ENCODE data around the gene NR5A2.

NR5A2 gene
- 0.15 to 1.5 reads per million in 2 donors for total RNA-seq

DNA sequence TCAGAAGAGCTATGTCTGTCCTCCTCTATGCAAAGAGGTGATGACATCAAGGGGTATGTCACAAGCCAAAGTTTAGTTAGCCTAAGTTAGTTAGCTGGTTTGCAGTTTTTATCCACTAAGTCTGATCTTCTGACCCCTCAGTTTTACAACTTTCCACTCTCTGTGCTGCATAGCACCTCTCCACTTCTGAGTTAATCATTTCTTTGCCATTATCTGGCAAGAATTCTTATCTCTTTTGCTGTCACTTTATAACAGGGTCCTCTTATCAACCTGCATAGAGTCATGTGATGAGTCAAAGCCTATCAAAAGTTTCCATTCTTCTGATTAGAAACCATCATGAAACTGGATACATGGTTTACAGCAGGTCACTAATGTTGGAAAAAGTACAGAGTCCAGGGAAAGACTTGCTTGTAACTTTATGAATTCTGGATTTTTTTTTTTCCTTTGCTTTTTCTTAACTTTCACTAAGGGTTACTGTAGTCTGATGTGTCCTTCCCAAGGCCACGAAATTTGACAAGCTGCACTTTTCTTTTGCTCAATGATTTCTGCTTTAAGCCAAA lies at the start of gene NR5A2:
Gene NR5A2 (plus strand): TSS at position 447 of the 560 bp plus-strand sequence. CDS start 138 bp downstream, outside the sequence.
- no peak for DNase-seq

DNA sequence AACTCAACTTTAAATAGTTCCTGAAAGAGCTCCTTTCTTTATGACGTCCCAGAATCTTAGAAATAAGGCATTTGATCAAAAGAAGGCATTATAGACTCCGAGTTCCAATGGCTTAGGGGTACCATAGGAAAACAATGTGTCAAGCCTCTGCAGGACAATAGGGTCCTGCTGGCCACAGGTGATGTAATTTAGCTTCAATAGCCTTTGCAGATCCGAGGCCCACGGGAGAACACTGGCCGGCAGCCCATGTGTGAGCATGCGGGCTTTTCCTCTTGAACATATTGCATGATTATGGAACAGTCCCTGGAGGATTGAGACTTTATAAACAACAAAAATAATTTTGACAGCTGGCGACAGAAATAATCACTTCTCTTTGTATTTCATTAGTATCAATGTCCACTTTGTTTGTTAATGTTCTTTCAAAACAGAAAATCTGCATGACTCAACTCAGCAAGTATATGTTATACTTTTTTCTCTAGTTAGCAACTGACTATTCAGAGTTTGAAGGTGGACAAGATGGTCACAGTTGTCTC lies 49.0 kb upstream of the NR5A2 start:
- no peak for DNase-seq

DNA sequence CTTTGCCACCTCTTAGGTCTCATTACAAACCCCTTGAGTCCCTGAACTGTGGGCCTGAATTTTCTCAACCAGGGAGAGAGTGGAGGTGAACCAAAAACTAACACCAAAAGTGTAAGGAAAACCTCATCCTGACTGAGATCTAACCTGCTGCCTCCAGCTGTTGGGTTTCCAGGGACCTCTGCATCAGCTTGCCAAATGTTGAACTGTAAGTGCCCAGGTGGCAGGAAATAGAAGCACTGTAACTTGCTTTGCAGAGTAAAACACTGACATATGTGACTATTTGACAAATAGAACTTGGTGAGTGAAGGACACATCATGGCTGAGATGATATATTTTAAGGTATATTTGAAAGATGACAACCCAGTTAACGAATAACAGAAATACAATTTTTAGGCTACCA lies 48.4 kb upstream of the NR5A2 start:
- no peak for DNase-seq

DNA sequence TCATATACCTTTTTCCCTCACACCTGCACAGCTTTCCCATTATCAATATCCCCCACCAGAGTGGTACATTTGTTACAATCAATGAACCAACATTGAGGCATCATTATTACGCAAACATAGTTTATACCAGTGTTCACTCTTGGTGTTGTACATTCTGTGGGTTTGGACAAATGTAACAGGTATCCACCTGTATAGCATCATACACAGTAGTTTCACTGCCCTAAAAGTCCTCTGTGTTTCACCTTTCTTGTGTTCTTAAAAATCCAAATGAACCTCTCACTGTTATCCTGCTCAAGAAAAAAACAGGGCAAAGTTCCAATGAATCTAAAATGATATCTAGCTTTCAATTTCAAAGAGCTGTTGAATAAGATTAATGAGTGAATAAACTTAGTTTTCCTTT lies 45.9 kb upstream of the NR5A2 start:
- no peak for DNase-seq

DNA sequence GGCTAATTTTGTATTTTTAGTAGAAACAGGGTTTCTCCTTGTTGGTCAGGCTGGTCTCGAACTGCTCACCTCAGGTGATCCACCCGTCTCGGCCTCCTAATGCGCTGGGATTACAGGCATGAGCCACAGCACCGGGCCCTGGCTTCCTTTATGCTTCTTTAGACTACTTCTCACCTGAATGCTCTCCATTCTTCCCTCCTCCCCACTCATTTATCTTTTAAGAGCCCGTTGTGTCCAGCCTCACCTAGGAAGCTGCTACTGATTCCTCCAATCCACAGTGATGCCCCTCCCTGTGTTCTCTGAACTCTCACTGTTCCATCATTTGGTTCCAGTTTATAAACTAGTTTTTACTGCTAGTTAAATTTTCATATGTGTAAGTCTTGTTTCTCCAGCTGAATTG lies 44.9 kb upstream of the NR5A2 start:
- no peak for DNase-seq

DNA sequence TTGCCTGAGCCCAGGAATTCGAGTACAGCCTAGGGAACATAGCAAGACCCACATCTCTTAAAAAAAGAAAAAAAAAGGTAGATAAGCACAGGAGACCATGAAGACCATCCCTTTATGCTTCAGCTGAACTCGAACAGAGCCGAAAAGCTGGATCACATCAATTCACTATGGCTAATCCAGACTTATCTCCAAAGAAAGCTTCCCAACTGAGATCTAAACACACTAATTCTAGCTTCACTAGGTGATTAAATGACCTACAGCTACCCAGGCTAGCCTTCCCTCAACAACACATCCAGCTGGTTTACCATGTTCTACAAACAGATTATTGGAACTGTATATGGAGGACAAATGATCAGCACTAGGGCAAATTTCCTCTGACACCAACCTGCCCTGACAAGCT lies 44.0 kb upstream of the NR5A2 start:
- DNase-seq, result no peak

DNA sequence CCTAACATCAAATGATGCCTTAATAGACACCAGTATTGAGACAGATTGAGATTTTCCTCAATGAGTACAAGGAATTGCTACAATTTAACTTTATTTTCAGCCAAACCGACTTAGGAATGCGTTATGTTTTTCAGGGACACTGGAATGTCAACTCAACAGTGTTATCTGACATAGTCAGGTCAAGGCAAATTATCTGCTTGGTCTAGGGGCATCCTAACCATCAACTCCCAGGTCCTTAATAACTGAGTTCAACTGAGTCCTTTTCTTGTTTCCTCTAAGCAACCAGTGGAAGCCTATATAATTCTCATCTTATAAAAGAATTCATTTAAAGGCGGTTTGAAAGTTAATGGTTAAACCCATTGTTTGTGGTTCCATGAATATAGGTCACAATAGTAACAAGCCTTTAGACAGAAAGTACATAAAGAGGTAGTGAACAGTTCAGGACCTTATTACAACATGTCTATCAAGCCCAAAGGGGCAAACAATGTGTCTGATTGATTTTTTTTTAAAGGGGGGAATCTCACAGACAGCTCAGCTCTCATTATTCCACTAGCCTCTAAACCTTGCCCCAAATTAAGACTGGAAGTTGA lies 32.3 kb upstream of the NR5A2 start:
- no peak for DNase-seq

DNA sequence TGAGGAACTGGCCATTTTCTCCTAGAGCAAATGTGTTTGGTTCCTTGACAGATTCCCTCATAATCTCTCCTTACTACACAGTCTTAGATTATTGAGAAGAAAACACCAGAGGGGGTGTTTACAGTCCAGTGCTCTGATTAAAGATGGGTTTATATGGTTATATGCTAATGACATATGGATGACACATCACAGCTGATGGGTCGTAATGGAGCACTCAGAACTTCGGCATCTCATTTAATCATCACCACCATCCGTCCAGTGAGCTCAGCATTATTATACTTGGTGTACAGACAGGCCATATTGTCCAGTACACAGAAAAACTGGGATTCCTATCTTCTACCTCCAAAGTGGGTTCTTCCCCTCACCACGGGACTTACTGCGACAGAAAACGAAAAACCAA lies 22.3 kb upstream of the NR5A2 start:
- no peak for DNase-seq

DNA sequence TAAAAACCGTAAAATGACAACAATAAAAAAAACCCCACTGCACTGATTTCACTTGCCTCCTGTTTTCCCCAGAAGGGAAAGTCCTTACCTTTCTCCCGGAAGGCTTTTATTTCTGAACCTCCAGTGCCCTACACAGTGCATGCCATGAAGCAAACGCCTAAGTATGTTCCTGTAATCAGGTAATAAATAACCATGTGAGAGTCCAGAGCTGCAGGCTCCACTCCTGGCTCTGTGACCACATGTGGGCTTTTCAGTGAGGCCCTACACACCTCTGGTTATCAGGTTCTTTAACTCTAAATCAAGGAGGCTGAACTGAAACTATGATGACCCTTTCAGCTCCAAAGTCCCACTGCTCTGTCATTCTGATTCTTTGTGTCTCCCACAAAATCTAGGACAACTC lies 20.8 kb upstream of the NR5A2 start:
- DNase-seq, result no peak

DNA sequence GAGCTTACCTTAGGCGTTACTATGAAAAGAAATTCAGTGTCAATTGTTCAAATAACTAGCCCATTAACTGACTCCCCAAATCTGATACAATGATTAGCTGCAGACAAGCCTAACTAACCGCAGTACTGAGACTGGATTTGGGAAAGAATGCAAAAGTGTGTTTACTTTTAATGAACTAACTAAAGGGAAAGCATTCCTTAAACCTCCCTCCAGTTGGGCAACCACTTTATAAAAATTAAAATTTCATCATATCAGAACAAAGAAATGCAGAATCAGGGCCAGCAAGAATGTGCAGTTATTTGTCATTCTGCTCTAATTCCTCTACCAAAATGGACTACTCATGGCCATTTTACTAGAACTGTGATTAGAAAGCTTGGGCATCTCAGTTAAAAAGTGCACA lies 11.7 kb upstream of the NR5A2 start:
- DNase-seq, result no peak

DNA sequence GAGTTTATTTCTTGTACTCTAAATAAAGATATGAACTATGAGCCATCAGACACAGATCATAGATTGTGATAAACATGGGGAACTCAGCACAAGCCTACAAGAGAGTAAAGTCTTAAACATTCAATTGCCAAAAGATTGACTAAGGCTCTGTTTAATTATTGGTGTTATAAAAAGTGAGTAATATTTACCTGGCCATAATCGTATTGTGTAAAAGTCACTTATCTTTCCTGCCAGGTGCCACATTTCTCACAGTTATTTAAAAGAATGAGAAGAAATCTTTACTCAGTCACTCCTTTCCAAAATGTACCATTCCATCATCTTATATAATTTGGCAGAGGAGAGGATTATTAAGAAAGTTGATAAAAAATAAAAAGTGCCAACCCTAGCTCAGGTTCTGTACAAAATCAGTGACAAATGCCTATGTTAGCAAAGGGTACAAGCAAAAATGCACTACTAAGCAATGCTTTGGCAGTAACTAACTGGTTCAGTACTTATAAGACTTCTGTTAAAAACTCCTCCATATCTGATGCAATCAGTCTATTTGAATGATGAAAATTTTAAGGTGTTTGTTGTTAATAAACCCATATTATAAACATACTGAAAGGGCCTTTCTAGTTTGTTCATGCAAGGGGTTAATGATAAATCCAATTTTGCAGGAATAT lies 5.8 kb upstream of the NR5A2 start:
- no peak for DNase-seq

DNA sequence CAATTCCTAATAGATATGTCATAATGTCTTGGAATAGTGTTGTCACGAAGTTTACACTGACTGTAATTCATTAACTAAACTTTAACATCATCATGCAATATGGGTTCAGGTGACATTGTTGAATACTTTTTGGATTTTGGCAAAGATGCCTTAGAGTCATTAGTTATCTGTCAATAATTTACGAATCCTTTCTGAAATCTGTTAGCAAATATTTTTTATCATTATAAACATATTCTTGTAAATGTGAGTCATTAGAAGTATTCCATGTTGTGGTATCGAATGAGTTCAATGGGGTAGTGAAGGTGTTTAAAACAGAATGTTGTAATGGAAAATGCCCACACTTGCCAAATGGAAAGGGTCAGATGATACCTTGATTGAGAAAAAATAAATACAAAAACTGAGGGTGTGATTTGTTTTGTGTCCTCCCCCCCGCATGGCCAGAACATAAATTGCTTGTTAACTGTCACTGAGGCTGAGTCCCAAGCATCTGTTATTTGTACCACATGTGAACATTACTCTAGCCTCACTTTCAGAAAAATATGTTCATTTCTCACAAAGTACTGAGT lies 5.2 kb upstream of the NR5A2 start:
- no peak for DNase-seq

DNA sequence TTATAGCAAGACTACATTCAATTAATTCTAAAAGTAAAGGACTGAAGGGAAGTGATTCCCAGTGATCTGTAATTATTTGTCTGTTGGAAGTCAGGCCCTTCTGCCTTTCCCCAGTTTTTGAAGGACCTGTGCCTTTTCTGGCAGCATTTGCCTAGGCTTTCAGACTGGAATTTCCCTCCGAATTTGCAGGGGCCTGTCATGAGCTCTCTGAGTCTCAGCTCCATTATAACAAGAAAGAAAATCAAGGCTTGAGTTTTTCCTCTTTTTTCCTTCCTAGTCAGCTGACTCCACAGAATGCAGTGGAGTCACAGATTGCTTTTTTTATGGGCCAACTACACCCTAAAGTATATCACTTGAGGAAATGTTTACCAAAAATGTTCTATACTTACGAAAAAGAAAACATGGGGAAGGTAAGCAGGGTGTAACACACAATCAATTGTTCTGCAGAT lies 1.1 kb downstream of the NR5A2 start:
- DNase-seq, result no peak

DNA sequence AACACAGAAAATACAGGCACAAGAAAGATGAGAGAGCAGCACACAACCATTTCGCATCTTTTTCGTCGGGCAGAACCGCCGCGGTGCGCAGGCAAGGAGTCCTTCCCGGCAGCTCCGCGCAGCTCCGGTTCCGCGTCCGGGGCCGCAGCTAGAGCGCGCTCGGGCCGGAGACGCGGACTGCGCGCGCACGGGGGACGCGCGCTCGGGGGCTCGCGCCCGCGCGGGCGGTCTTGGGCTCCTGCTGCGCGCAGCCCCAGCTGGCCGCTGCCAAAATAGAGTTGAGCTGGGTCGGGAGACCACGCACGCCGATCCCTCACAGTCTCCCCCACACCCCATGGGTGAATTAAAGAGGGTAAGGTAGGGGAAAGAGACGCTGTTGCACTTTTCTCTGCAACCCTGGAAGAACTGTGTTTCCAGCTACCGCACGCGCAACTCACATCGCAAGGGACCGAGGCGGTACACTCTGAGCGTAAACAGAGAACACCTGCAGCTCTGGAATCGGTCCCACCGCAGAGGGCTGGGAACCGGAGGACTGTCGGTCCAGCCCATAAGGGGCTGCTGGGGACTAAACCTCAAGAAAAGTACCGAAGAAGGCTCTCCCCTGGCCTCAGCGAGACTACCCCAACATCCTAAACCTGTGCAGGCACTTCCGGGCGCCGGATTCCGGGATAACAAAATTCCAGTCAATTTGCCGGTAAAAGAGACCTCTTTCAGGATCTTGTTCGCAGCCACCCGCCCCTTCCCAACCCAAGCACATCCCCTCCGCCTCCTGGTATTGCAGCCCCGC lies 1.7 kb downstream of the NR5A2 start:
- DNase-seq, result no peak

DNA sequence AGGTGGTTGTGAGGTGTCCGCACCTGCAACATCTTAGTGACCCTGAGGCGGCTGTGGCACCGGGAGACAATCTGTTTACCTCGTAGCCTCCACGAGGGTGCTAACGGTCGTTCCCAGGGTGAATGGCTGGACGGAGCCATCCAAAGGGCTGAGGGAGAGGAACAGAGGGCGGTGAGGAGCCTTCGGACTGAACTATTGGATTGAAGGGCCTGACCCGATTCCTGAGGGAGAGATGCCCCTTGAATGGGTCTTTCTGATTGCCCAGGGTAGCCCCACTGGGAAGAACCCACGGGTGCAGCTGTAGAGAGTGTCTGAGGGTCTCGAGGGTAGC lies 2.3 kb downstream of the NR5A2 start:
- DNase-seq, result no peak

DNA sequence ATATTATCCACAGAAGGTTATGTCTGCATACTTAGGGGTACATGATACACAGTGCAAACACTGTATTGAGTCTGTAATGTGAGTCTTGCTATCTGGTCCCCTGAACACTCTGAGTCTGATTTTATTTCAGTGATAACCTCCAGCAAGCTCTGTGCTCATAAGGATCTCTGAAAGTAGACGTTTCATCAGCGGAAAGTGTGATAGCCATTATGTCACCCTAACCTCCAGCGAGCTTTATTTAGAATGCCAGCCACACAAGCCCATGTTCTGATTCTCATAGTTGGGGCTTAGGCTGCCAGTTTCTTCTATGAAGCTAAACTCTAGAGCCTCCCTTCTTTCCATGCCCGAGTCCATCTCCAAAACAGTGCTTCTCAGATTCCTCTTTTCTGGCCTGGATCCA lies 3.3 kb downstream of the NR5A2 start:
- DNase-seq, result no peak

DNA sequence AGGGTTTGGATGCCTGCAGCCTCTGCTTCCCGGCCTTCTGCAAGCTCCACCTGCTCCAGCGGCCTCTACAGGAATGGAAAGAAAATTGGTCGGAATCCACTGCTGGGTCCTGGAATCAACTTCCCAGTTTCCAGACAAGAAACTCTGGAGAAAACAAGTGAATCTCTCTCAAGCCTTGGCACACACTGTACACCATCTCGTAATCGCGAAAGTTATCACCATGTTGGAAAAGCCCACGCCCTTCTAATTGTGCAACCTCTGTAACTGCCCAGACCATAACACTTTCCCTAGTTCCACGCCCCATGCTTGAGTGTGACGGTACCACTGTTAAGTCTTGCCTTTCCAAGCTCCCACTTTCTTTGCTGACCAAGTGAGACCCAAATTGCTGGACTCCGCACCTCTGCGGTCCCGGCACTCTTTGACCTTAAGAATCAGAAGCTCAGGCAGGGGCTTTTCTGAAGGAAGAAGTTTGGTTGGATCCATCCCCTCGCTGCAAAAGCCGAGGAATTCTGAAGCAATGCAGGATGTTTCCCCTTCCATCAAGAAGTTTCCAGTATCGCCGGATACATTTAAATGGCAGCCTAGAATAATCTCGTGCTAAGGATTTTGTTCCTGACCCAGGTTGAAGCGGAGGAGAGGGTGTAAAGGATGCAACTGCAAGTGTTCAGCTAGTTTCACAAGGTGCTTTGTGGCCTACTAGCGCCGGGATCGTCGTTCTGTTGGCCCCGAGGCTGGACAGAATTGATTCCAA lies 6.2 kb downstream of the NR5A2 start:
- DNase-seq, result no peak

DNA sequence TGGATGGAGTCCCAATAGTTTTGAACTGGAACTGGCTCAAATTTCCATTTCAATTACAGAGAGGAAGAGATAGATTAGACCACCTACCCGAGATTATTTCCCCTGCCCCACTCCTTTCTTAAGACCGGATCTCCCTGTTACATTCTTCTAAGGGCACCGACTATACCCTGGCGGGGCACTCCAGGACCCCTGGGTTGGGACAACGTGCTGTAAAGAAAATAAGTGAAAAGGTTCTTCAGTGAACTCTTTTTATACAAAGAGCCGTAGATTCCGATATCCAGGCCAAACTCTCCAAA lies 6.7 kb downstream of the NR5A2 start:
- DNase-seq, result no peak

DNA sequence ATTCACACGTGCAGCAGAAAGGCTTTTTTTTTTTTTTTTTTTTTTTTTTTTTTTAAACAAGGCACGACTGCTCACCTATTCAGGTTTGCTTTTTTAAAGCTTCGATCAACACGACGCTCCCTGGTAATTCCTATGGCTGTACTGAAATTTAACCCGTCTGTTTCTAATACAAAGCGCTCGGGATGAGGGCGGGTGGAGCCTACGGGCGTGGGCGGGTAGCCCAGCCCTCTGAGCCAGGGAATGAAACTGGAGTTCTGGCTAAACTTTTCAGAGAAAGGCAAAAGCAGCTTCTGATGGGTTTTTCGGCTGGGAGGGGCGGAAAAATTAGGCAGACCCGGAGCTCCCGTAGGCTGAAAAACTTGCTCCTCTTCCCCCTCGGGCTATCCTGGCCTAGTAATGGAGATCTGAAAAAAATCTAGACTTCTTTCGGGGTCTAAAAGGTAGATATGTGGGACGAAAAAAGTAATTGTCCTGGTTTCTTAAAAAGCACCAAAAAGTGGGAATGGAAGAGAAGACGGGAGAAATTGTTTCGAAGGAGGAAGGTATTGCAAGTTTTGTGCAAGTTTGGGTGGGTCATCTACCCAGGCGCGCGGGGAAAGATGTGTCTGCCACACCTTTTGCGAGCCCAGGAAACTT lies 7.4 kb downstream of the NR5A2 start:
- DNase-seq, result no peak

DNA sequence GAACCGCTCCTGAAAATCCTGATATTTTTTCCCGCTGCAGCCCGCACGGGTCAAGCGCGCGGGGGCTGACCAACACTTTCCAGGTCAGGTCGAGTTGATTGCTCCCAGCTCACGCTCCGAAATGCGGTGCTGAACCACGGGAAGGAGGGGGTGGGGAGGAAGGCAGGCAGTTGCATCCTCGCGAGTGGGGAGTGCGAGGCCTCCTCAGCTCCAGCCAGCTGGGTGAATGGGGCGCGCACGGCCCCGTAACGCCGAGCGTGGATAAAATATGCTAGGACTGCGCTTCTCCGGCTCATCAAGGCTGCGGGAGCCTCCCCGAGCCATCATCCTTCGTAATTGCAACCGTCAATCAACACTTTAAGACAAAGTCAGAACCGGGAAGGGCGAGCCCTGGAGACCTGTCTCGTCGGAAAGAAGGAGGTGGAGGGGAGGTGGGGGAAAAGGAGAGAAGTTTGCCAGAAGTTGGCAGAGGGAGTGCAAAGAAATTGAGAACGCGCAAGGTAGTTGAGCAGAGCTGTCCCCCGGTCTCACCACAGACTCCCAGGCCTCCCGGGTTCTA lies 8.0 kb downstream of the NR5A2 start:
- DNase-seq, result no peak

DNA sequence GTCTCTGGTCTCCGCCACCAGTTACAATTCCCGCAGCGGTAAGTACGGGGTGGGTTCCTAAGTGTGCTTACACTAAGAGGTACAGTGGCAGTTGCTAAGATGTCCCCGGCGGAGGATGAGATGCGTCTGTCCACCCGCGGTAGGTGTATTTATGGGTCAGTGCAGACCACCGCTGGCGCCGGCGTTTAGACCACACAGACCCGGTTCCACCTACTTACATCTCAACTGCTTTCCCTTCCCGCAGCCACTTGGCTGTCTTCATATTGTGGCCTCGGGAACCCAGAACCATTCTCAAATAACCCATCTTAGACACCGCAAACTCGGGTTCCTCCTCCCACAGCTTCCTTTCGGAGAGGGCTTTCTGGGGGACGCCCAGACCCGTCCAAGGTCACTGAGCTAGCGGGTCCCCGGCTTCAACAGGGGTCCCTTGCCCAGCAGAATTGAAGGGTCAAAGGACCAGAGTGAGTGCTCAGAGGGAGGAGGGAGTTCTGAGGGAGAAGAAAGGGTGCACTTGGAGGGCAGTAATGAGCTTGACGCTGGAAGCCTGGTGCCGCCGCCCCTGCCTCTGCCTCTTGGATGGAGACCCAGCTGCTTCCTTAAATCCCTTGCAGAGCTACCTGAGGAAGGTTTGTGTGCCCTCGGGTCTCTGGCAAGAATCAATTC lies 8.6 kb downstream of the NR5A2 start:
- no peak for DNase-seq

All from activated gamma-delta T cell (primary cell).